ENCODE measurements around the gene ALS2. TPM values are rescaled to one million over a fixed set of nuclear protein-coding genes. Genes with fewer than 3 reads are reported as not detected.

Gene ALS2
- total RNA-seq, 1 experiment from 2014 or later, result 23.8 TPM

- no TSS peak for BruUV-seq (replicated peaks)
- intact Hi-C loops (cut with micrococcal nuclease), result no loop called here
- peaks cover 25% of the 10 kb centered on the region for H3K36me3 ChIP-seq (ENCODE audit: low read depth, low read length)
- H3K9ac ChIP-seq (ENCODE audit: low read length), result no peak overlapping the region
- H3F3A ChIP-seq (ENCODE audit: low read length, unreplicated experiment), result no peaks in the 10 kb centered on the region
- POLR2A ChIA-PET (ENCODE audit: unreplicated experiment), result no interaction called here
- no peak for DNase-seq
- H3K4me1 ChIP-seq (ENCODE audit: insufficient read depth, low read length), result no peaks in the 10 kb centered on the region
- no peaks in the 10 kb centered on the region for H3K79me2 ChIP-seq (ENCODE audit: low read length)
- ATAC-seq, result no peak
- H3K9me2 ChIP-seq (replicated peaks; ENCODE audit: low read length), result no peaks in the 10 kb centered on the region
- no peak overlapping the region for H3K27ac ChIP-seq (ENCODE audit: low read length)
- no peak overlapping the region for H3K4me3 ChIP-seq (ENCODE audit: low read length)
- H4K20me1 ChIP-seq (ENCODE audit: low read length), result no peaks in the 10 kb centered on the region
- no peak overlapping the region for H3K4me2 ChIP-seq (ENCODE audit: low read length)
- H3K9me3 ChIP-seq (ENCODE audit: low read length), result no peaks in the 10 kb centered on the region
- H3K27me3 ChIP-seq (ENCODE audit: low read length), result no peaks in the 10 kb centered on the region
- CTCF ChIA-PET, result no interaction called here
- TF ChIP-seq, protein P1, sequence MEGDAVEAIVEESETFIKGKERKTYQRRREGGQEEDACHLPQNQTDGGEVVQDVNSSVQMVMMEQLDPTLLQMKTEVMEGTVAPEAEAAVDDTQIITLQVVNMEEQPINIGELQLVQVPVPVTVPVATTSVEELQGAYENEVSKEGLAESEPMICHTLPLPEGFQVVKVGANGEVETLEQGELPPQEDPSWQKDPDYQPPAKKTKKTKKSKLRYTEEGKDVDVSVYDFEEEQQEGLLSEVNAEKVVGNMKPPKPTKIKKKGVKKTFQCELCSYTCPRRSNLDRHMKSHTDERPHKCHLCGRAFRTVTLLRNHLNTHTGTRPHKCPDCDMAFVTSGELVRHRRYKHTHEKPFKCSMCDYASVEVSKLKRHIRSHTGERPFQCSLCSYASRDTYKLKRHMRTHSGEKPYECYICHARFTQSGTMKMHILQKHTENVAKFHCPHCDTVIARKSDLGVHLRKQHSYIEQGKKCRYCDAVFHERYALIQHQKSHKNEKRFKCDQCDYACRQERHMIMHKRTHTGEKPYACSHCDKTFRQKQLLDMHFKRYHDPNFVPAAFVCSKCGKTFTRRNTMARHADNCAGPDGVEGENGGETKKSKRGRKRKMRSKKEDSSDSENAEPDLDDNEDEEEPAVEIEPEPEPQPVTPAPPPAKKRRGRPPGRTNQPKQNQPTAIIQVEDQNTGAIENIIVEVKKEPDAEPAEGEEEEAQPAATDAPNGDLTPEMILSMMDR (conservative IDR thresholded peaks at IDR 0.05; ENCODE audit: low read depth, low read length), result no peak
- no peak for TF ChIP-seq EZH2phosphoT487 (IDR thresholded peaks at IDR 0.05; ENCODE audit: borderline replicate concordance, low read length)
- TF ChIP-seq EZH2 (IDR thresholded peaks at IDR 0.05; ENCODE audit: low read length, unreplicated experiment), result no peak
- H2AFZ ChIP-seq (ENCODE audit: low read length), result no peak overlapping the region
Observed at GRCh38 chr2:201712726-201713125, 68.0 kb downstream of the ALS2 start.

GRCh38 chr2:201709747-201710146 lies 71.0 kb downstream of the ALS2 start:
- no peaks in the 10 kb centered on the region for H3K27me3 ChIP-seq (ENCODE audit: low read length)
- H3F3A ChIP-seq (ENCODE audit: low read length, unreplicated experiment), result no peaks in the 10 kb centered on the region
- intact Hi-C loops (cut with micrococcal nuclease), result no loop called here
- H3K4me3 ChIP-seq (ENCODE audit: low read length), result no peak overlapping the region
- H3K4me1 ChIP-seq (ENCODE audit: insufficient read depth, low read length), result 0 out of 2 replicates have a peak, but pooled peaks cover 3% of the 10 kb centered on the region
- H3K4me2 ChIP-seq (ENCODE audit: low read length), result no peak overlapping the region
- H4K20me1 ChIP-seq (ENCODE audit: low read length), result no peaks in the 10 kb centered on the region
- ATAC-seq, result no peak
- CTCF ChIA-PET, result no interaction called here
- H2AFZ ChIP-seq (ENCODE audit: low read length), result no peak overlapping the region
- H3K9me3 ChIP-seq (ENCODE audit: low read length), result no peaks in the 10 kb centered on the region
- POLR2A ChIA-PET (ENCODE audit: unreplicated experiment), result no interaction called here
- H3K36me3 ChIP-seq (ENCODE audit: low read depth, low read length), result peaks cover 15% of the 10 kb centered on the region
- TF ChIP-seq, protein P1 (conservative IDR thresholded peaks at IDR 0.05; ENCODE audit: low read depth, low read length), result no peak
- TF ChIP-seq EZH2 (IDR thresholded peaks at IDR 0.05; ENCODE audit: low read length, unreplicated experiment) (no peak), EZH2phosphoT487 (IDR thresholded peaks at IDR 0.05; ENCODE audit: borderline replicate concordance, low read length) (no peak)
- H3K79me2 ChIP-seq (ENCODE audit: low read length), result no peaks in the 10 kb centered on the region
- no peak overlapping the region for H3K9ac ChIP-seq (ENCODE audit: low read length)
- H3K27ac ChIP-seq (ENCODE audit: low read length), result no peak overlapping the region
- no peaks in the 10 kb centered on the region for H3K9me2 ChIP-seq (replicated peaks; ENCODE audit: low read length)
- BruUV-seq (replicated peaks), result no TSS peak
- DNase-seq, result no peak

GRCh38 chr2:201709049-201709448 lies 71.7 kb downstream of the ALS2 start:
- H3K36me3 ChIP-seq (ENCODE audit: low read depth, low read length), result peaks cover 10% of the 10 kb centered on the region
- H4K20me1 ChIP-seq (ENCODE audit: low read length), result no peaks in the 10 kb centered on the region
- no peak overlapping the region for H3K4me2 ChIP-seq (ENCODE audit: low read length)
- no peak overlapping the region for H3K4me3 ChIP-seq (ENCODE audit: low read length)
- no peaks in the 10 kb centered on the region for H3K79me2 ChIP-seq (ENCODE audit: low read length)
- CTCF ChIA-PET, result interaction anchor here (0.6 to 0.7 kb wide), 2 partner anchors 156 to 351 kb away, joined by 3 to 4 read pairs; no protein-coding TSS in a partner anchor
- no peak overlapping the region for H2AFZ ChIP-seq (ENCODE audit: low read length)
- peaks cover 9% of the 10 kb centered on the region; the same call in 1 of the 2 replicates for H3K4me1 ChIP-seq (ENCODE audit: insufficient read depth, low read length)
- DNase-seq (no peak), ATAC-seq (no peak)
- H3K27ac ChIP-seq (ENCODE audit: low read length), result no peak overlapping the region
- BruUV-seq (replicated peaks), result no TSS peak
- TF ChIP-seq, protein P1 (conservative IDR thresholded peaks at IDR 0.05; ENCODE audit: low read depth, low read length), result no peak
- TF ChIP-seq EZH2phosphoT487 (IDR thresholded peaks at IDR 0.05; ENCODE audit: borderline replicate concordance, low read length) (no peak), EZH2 (IDR thresholded peaks at IDR 0.05; ENCODE audit: low read length, unreplicated experiment) (no peak)
- no peaks in the 10 kb centered on the region for H3F3A ChIP-seq (ENCODE audit: low read length, unreplicated experiment)
- POLR2A ChIA-PET (ENCODE audit: unreplicated experiment), result no interaction called here
- H3K9me2 ChIP-seq (replicated peaks; ENCODE audit: low read length), result no peaks in the 10 kb centered on the region
- no peaks in the 10 kb centered on the region for H3K9me3 ChIP-seq (ENCODE audit: low read length)
- no peaks in the 10 kb centered on the region for H3K27me3 ChIP-seq (ENCODE audit: low read length)
- H3K9ac ChIP-seq (ENCODE audit: low read length), result no peak overlapping the region
- intact Hi-C loops (cut with micrococcal nuclease), result no loop called here

Data from PC-3 (cell line).